WTC11 (cell line): ENCODE data around the gene EME2. TPM values are rescaled to one million over a fixed set of nuclear protein-coding genes. Genes with fewer than 3 reads are reported as not detected.

ENCODE experiments used
- ATAC-seq: fragments of 200-7000 bp; cut with Tn5 transposase; 2 replicates; pipeline ENCODE4 v1.10.0; 2021; ENCODE audit warnings: mild to moderate bottlenecking, moderate library complexity
- CTCF ChIA-PET: fragments of 300-600 bp; sonication (Branson Sonifier 250); formaldehyde crosslinking; loops from one replicate; lab custom pipeline; 2021; ENCODE audit warnings: antibody characterized with exemption; lab: Charles Lee
- POLR2A ChIA-PET: fragments of 350-600 bp; sonication (Branson Sonifier 250); formaldehyde crosslinking; loops from one replicate; lab custom pipeline; 2021; ENCODE audit warnings: antibody characterized with exemption; lab: Charles Lee
- DNase-seq: peaks from one replicate; pipeline ENCODE4 v3.0.0; 2021; ENCODE audit warnings: low spot score
- H3K27ac Mint-ChIP-seq: 2 replicates; pipeline ENCODE4 v1.8.0; 2021; ENCODE audit warnings: mixed read lengths
- H3K27me3 Mint-ChIP-seq: 2 replicates; pipeline ENCODE4 v1.8.0; 2021; ENCODE audit warnings: low read depth, mild to moderate bottlenecking, moderate library complexity, mixed read lengths
- H3K36me3 Mint-ChIP-seq: 2 replicates; pipeline ENCODE4 v1.8.0; 2021; ENCODE audit warnings: mixed read lengths
- H3K4me1 Mint-ChIP-seq: 2 replicates; pipeline ENCODE4 v1.8.0; 2022; ENCODE audit warnings: mixed read lengths
- H3K4me3 Mint-ChIP-seq: 2 replicates; pipeline ENCODE4 v1.8.0; 2021; ENCODE audit warnings: mild to moderate bottlenecking, moderate library complexity, mixed read lengths
- H3K9me3 Mint-ChIP-seq: 2 replicates; pipeline ENCODE4 v1.8.0; 2021; ENCODE audit warnings: mixed read lengths
- CBFB ChIP-seq: sonication (generic); formaldehyde crosslinking; IDR thresholded peaks from 2 replicates; pipeline ENCODE4 v1.8.1; 2022; ENCODE audit warnings: mild to moderate bottlenecking, low read depth, missing genetic modification reagents
- EMX1 ChIP-seq: fragments of 250-450 bp; sonication (Bioruptor Pico); IDR thresholded peaks from 2 replicates; pipeline ENCODE4 v1.8.0; 2021; ENCODE audit warnings: mild to moderate bottlenecking
- GTF2I ChIP-seq: fragments of 250-450 bp; sonication (Bioruptor Pico); conservative IDR thresholded peaks from 2 replicates; pipeline ENCODE4 v1.4.0; 2021; ENCODE audit warnings: mild to moderate bottlenecking
- JAZF1 ChIP-seq: fragments of 250-450 bp; sonication (Bioruptor Pico); IDR thresholded peaks from 2 replicates; pipeline ENCODE4 v1.9.0; 2021; ENCODE audit warnings: moderate library complexity, mild to moderate bottlenecking, inconsistent platforms
- KAT7 ChIP-seq: sonication (generic); formaldehyde crosslinking; IDR thresholded peaks from 2 replicates; pipeline ENCODE4 v1.8.1; 2023; ENCODE audit warnings: missing genetic modification reagents, mild to moderate bottlenecking, borderline replicate concordance
- MYBL2 ChIP-seq: sonication (generic); formaldehyde crosslinking; IDR thresholded peaks from 2 replicates; pipeline ENCODE4 v1.8.1; 2023; ENCODE audit warnings: mild to moderate bottlenecking, moderate library complexity, missing genetic modification reagents
- NFE2L1 ChIP-seq: sonication (generic); formaldehyde crosslinking; IDR thresholded peaks from 2 replicates; pipeline ENCODE4 v1.8.1; 2023; ENCODE audit warnings: missing genetic modification reagents
- OVOL2 ChIP-seq: fragments of 250-450 bp; sonication (Bioruptor Pico); IDR thresholded peaks from 2 replicates; pipeline ENCODE4 v1.9.0; 2021; ENCODE audit warnings: mild to moderate bottlenecking, borderline replicate concordance
- SOX15 ChIP-seq: fragments of 250-450 bp; sonication (Bioruptor Pico); IDR thresholded peaks from 2 replicates; pipeline ENCODE4 v1.9.0; 2021; ENCODE audit warnings: mild to moderate bottlenecking
- SP1 ChIP-seq: sonication (generic); formaldehyde crosslinking; conservative IDR thresholded peaks from 2 replicates; pipeline ENCODE4 v1.8.1; 2022; ENCODE audit warnings: missing genetic modification reagents
- TP53 ChIP-seq: sonication (generic); formaldehyde crosslinking; IDR thresholded peaks from 2 replicates; pipeline ENCODE4 v1.8.1; 2023; ENCODE audit warnings: mild to moderate bottlenecking, missing genetic modification reagents
- ZNF416 ChIP-seq: fragments of 250-450 bp; sonication (Bioruptor Pico); IDR thresholded peaks from 2 replicates; pipeline ENCODE4 v1.9.0; 2021; ENCODE audit warnings: mild to moderate bottlenecking, inconsistent platforms
- total RNA-seq: library from RNA; stranded (reverse); gene quantifications from 3 replicates; pipeline ENCODE4 v1.2.3, GENCODE V29; 2021
- TF ChIP-seq, protein P1 (sequence below): fragments of 250-450 bp; sonication (Bioruptor Pico); conservative IDR thresholded peaks from 2 replicates; pipeline ENCODE4 v1.9.0; 2021; ENCODE audit warnings: mild to moderate bottlenecking
- TF ChIP-seq, protein P2 (sequence below): sonication (generic); formaldehyde crosslinking; IDR thresholded peaks from 2 replicates; pipeline ENCODE4 v1.8.1; 2023; ENCODE audit warnings: mild to moderate bottlenecking, missing genetic modification reagents, moderate library complexity
- TF ChIP-seq, protein P3 (sequence below): sonication (generic); formaldehyde crosslinking; IDR thresholded peaks from 2 replicates; pipeline ENCODE4 v1.8.1; 2022; ENCODE audit warnings: low read depth, mild to moderate bottlenecking, moderate library complexity, missing genetic modification reagents, borderline replicate concordance
- TF ChIP-seq, protein P4 (sequence below): sonication (generic); formaldehyde crosslinking; IDR thresholded peaks from 2 replicates; pipeline ENCODE4 v1.8.1; 2023; ENCODE audit warnings: mild to moderate bottlenecking, missing genetic modification reagents, moderate library complexity
- TF ChIP-seq, protein P5 (sequence below): sonication (generic); formaldehyde crosslinking; IDR thresholded peaks from 2 replicates; pipeline ENCODE4 v1.8.1; 2023; ENCODE audit warnings: mild to moderate bottlenecking, missing genetic modification reagents
- TF ChIP-seq, protein P6 (sequence below): sonication (generic); formaldehyde crosslinking; IDR thresholded peaks from 2 replicates; pipeline ENCODE4 v1.8.0; 2022; ENCODE audit warnings: missing genetic modification reagents
- TF ChIP-seq, protein P7 (sequence below): sonication (generic); formaldehyde crosslinking; IDR thresholded peaks from 2 replicates; pipeline ENCODE4 v1.8.1; 2022; ENCODE audit warnings: low read depth, missing genetic modification reagents, borderline replicate concordance

EME2 gene
- total RNA-seq, 1 experiment from 2014 or later = 23.2 TPM

DNA sequence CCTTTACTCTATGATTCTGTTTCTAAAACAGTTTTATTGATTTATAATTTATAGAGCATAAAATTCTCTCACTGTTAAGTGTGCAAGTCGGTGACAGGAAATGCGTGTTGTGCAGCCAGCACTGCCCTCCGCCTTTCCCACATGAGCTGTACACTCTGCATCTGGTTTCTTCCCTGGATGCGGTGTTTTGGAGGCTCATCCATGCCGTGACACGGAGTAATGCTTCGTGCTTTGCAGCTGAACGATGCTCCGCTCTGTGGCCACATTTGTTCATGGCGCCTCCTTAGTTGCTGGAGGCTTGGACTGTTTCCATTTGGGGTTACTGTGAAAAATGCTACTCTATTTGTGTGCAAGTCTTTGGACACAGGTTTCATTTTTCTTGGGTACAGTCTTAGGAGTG is 28.1 kb downstream of the EME2 start:
- Mint-ChIP-seq H3K36me3 (peaks cover 31% of the 10 kb centered on the region), H3K4me3 (no peak overlapping the region), H3K4me1 (no peaks in the 10 kb centered on the region), H3K27me3 (peaks cover 12% of the 10 kb centered on the region), H3K9me3 (peaks cover 44% of the 10 kb centered on the region), H3K27ac (no peak overlapping the region)
- ATAC-seq = no peak
- TF ChIP-seq JAZF1 (CRISPR knock-in tag) = no peak
- no peak for TF ChIP-seq OVOL2 (CRISPR knock-in tag)
- no peak for TF ChIP-seq EMX1 (CRISPR knock-in tag)
- TF ChIP-seq ZNF416 (CRISPR knock-in tag) = no peak
- TF ChIP-seq, protein P1, sequence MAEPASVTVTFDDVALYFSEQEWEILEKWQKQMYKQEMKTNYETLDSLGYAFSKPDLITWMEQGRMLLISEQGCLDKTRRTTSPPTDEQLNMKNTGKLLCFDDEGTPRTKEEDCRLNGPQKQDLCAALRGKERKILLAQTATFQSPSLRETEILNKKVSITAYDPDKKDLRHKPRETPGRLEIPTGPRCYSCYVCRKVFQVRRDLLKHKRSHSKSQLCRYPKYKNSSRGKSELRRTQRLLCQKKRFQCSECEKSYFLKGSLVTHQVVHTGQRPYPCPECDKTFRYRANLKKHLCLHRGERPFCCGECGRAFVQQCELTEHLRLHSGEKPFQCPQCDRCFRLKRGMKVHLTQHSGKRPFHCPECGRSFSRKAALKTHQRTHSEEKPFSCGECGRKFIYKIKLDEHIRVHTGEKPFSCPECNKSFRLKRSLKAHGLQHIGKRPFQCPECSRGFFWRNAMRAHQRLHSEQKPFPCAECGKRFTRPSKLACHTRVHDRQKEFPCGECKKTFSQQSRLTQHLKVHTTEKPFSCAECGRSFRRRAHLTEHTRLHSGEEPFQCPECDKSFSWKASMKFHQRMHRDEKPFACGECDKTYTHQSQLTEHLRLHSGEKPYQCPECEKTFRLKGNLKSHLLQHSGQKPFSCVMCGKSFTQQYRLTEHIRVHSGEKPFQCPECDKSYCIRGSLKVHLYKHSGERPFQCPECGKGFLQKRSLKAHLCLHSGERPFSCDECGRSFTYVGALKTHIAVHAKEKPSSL (CRISPR knock-in tag) = no peak
- TF ChIP-seq, protein P2, sequence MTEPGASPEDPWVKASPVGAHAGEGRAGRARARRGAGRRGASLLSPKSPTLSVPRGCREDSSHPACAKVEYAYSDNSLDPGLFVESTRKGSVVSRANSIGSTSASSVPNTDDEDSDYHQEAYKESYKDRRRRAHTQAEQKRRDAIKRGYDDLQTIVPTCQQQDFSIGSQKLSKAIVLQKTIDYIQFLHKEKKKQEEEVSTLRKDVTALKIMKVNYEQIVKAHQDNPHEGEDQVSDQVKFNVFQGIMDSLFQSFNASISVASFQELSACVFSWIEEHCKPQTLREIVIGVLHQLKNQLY (CRISPR knock-in tag) = no peak
- TF ChIP-seq TP53 = no peak
- no peak for TF ChIP-seq GTF2I
- TF ChIP-seq, protein P3, sequence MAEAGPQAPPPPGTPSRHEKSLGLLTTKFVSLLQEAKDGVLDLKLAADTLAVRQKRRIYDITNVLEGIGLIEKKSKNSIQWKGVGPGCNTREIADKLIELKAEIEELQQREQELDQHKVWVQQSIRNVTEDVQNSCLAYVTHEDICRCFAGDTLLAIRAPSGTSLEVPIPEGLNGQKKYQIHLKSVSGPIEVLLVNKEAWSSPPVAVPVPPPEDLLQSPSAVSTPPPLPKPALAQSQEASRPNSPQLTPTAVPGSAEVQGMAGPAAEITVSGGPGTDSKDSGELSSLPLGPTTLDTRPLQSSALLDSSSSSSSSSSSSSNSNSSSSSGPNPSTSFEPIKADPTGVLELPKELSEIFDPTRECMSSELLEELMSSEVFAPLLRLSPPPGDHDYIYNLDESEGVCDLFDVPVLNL (CRISPR knock-in tag) = no peak
- POLR2A ChIA-PET = no interaction called here
- no peak for DNase-seq
- CTCF ChIA-PET = no interaction called here

DNA sequence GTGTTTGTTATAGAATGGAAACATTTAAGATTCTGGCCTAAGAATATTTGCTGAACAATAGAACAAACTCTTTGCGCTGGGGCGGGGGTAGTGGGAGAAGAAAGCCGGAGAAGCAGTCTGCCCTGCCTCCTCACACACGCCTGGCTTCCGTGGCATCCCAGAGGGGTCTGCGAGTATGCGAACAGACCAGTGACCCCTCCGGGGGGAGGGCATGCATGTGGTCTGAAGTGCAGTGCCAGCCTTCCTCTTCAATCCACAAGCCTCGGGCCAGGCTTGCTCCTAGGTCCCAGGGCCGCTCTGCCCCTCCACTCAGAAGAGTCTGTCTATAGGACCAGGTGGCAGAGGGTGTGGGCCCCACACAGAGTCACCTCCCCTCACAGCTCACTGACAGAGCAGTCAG is 35.0 kb downstream of the EME2 start:
- ChIA-PET CTCF (no interaction called here), POLR2A (no interaction called here)
- no peak for ATAC-seq

More for the DNA sequence above, 35.0 kb downstream of the EME2 start:
- no peak for TF ChIP-seq CBFB
- TF ChIP-seq MYBL2 (CRISPR knock-in tag) = no peak
- TF ChIP-seq KAT7 (CRISPR knock-in tag) = no peak
- no peak for TF ChIP-seq GTF2I
- TF ChIP-seq SP1 (CRISPR knock-in tag) = no peak
- no peak for TF ChIP-seq NFE2L1 (CRISPR knock-in tag)
- TF ChIP-seq, protein P4, sequence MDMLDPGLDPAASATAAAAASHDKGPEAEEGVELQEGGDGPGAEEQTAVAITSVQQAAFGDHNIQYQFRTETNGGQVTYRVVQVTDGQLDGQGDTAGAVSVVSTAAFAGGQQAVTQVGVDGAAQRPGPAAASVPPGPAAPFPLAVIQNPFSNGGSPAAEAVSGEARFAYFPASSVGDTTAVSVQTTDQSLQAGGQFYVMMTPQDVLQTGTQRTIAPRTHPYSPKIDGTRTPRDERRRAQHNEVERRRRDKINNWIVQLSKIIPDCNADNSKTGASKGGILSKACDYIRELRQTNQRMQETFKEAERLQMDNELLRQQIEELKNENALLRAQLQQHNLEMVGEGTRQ (CRISPR knock-in tag) = no peak
- TF ChIP-seq, protein P5, sequence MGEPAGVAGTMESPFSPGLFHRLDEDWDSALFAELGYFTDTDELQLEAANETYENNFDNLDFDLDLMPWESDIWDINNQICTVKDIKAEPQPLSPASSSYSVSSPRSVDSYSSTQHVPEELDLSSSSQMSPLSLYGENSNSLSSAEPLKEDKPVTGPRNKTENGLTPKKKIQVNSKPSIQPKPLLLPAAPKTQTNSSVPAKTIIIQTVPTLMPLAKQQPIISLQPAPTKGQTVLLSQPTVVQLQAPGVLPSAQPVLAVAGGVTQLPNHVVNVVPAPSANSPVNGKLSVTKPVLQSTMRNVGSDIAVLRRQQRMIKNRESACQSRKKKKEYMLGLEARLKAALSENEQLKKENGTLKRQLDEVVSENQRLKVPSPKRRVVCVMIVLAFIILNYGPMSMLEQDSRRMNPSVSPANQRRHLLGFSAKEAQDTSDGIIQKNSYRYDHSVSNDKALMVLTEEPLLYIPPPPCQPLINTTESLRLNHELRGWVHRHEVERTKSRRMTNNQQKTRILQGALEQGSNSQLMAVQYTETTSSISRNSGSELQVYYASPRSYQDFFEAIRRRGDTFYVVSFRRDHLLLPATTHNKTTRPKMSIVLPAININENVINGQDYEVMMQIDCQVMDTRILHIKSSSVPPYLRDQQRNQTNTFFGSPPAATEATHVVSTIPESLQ (CRISPR knock-in tag) = no peak
- TF ChIP-seq, protein P6, sequence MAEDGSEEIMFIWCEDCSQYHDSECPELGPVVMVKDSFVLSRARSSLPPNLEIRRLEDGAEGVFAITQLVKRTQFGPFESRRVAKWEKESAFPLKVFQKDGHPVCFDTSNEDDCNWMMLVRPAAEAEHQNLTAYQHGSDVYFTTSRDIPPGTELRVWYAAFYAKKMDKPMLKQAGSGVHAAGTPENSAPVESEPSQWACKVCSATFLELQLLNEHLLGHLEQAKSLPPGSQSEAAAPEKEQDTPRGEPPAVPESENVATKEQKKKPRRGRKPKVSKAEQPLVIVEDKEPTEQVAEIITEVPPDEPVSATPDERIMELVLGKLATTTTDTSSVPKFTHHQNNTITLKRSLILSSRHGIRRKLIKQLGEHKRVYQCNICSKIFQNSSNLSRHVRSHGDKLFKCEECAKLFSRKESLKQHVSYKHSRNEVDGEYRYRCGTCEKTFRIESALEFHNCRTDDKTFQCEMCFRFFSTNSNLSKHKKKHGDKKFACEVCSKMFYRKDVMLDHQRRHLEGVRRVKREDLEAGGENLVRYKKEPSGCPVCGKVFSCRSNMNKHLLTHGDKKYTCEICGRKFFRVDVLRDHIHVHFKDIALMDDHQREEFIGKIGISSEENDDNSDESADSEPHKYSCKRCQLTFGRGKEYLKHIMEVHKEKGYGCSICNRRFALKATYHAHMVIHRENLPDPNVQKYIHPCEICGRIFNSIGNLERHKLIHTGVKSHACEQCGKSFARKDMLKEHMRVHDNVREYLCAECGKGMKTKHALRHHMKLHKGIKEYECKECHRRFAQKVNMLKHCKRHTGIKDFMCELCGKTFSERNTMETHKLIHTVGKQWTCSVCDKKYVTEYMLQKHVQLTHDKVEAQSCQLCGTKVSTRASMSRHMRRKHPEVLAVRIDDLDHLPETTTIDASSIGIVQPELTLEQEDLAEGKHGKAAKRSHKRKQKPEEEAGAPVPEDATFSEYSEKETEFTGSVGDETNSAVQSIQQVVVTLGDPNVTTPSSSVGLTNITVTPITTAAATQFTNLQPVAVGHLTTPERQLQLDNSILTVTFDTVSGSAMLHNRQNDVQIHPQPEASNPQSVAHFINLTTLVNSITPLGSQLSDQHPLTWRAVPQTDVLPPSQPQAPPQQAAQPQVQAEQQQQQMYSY (CRISPR knock-in tag) = no peak
- TF ChIP-seq, protein P7, sequence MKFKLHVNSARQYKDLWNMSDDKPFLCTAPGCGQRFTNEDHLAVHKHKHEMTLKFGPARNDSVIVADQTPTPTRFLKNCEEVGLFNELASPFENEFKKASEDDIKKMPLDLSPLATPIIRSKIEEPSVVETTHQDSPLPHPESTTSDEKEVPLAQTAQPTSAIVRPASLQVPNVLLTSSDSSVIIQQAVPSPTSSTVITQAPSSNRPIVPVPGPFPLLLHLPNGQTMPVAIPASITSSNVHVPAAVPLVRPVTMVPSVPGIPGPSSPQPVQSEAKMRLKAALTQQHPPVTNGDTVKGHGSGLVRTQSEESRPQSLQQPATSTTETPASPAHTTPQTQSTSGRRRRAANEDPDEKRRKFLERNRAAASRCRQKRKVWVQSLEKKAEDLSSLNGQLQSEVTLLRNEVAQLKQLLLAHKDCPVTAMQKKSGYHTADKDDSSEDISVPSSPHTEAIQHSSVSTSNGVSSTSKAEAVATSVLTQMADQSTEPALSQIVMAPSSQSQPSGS (CRISPR knock-in tag) = no peak
- no peak for TF ChIP-seq SOX15
- H3K9me3 Mint-ChIP-seq = peaks cover 8% of the 10 kb centered on the region; the same call in 1 of the 2 replicates
- H3K4me3 Mint-ChIP-seq = no peak overlapping the region
- H3K27ac Mint-ChIP-seq = no peak overlapping the region
- H3K36me3 Mint-ChIP-seq = peaks cover 14% of the 10 kb centered on the region
- H3K27me3 Mint-ChIP-seq = no peaks in the 10 kb centered on the region; the same call in none of the 2 replicates
- no peaks in the 10 kb centered on the region for H3K4me1 Mint-ChIP-seq
- DNase-seq = no peak
